PC-9 (cell line): ENCODE measurements around the gene ZNF516. TPM values are rescaled to one million over a fixed set of nuclear protein-coding genes. Genes with fewer than 3 reads are reported as not detected.

Source experiments
- BruUV-seq: library from RNA; stranded (reverse); fragments of 400-500 nt; replicated peaks from 2 replicates; lab custom pipeline; 2021; lab: Mats Ljungman, UMichigan
- CTCF ChIA-PET: fragments of 300-600 bp; sonication (Branson Sonifier 250); formaldehyde crosslinking; loops from one replicate; lab custom pipeline; 2022; ENCODE audit warnings: antibody characterized with exemption; lab: Charles Lee
- POLR2A ChIA-PET: fragments of 300-600 bp; sonication (Branson Sonifier 250); formaldehyde crosslinking; loops from one replicate; lab custom pipeline; 2022; ENCODE audit warnings: antibody characterized with exemption; ENCODE audit not compliant: unreplicated experiment; lab: Charles Lee
- DNase-seq, 2 experiments: peaks; one replicate each; pipeline versions ENCODE4 v3.0.0 to v3.0.0-alpha.2; 2015 to 2022; ENCODE audit warnings: mixed read lengths in 1 of 2
- H2AFZ ChIP-seq: fragments of 200-600 bp; sonication (generic); 2 replicates; pipeline ENCODE4 v1.8.1; 2017; ENCODE audit warnings: antibody characterized with exemption
- H3F3A ChIP-seq: fragments of 200-600 bp; sonication (generic); 2 replicates; pipeline ENCODE4 v1.8.1; 2017; ENCODE audit warnings: antibody characterized with exemption, mild to moderate bottlenecking, low read depth; ENCODE audit not compliant: insufficient read depth
- H3K27ac ChIP-seq: fragments of 200-600 bp; sonication (generic); 2 replicates; pipeline ENCODE4 v1.6.1; 2016; ENCODE audit warnings: mixed run types
- H3K27me3 ChIP-seq: fragments of 200-600 bp; sonication (generic); 2 replicates; pipeline ENCODE4 v1.6.1; 2016; ENCODE audit warnings: low read depth, mixed run types; ENCODE audit not compliant: insufficient read depth
- H3K36me3 ChIP-seq: fragments of 200-600 bp; sonication (generic); 2 replicates; pipeline ENCODE4 v1.6.1; 2016; ENCODE audit warnings: low read depth, mixed run types
- H3K4me1 ChIP-seq: fragments of 200-600 bp; sonication (generic); replicated peaks from 2 replicates; pipeline ENCODE4 v1.6.1; 2016; ENCODE audit warnings: mixed run types; ENCODE audit not compliant: insufficient read depth
- H3K4me2 ChIP-seq: fragments of 200-600 bp; sonication (generic); 2 replicates; pipeline ENCODE4 v1.6.1; 2017; ENCODE audit warnings: mixed run types
- H3K4me3 ChIP-seq: fragments of 200-600 bp; sonication (generic); 2 replicates; pipeline ENCODE4 v1.6.1; 2016; ENCODE audit warnings: mixed run types
- H3K79me2 ChIP-seq: fragments of 200-600 bp; sonication (generic); 2 replicates; pipeline ENCODE4 v1.6.1; 2017; ENCODE audit warnings: low read depth, mixed run types
- H3K9me2 ChIP-seq: fragments of 200-600 bp; sonication (generic); 2 replicates; pipeline ENCODE4 v1.8.1; 2017; ENCODE audit warnings: mild to moderate bottlenecking; ENCODE audit not compliant: insufficient read depth
- H3K9me3 ChIP-seq: fragments of 200-600 bp; sonication (generic); 2 replicates; pipeline ENCODE4 v1.8.1; 2016; ENCODE audit warnings: low read depth; ENCODE audit not compliant: insufficient read depth
- H4K20me1 ChIP-seq: fragments of 200-600 bp; sonication (generic); 2 replicates; pipeline ENCODE4 v1.8.1; 2017; ENCODE audit not compliant: insufficient read depth
- EZH2 ChIP-seq: fragments of 200-600 bp; sonication (generic); IDR thresholded peaks from 2 replicates; pipeline ENCODE4 v1.8.0; 2017; ENCODE audit warnings: antibody characterized with exemption, low read depth
- intact Hi-C: fragments of 100-400 bp; cut with micrococcal nuclease; formaldehyde crosslinking; loops from one replicate; pipeline ENCODE4 v1.10.0; 2022; ENCODE audit not compliant: unreplicated experiment
- total RNA-seq: library from RNA; stranded (reverse); gene quantifications from 2 replicates; pipeline ENCODE4 v1.2.3, GENCODE V29; 2021
- TF ChIP-seq, protein P1 (sequence below): fragments of 200-600 bp; sonication (generic); conservative IDR thresholded peaks from 2 replicates; pipeline ENCODE4 v1.6.1; 2017; ENCODE audit warnings: mixed run types, antibody characterized with exemption, mild to moderate bottlenecking, moderate library complexity

ZNF516 gene
- total RNA-seq, 1 experiment from 2014 or later = 32.7 TPM

DNA sequence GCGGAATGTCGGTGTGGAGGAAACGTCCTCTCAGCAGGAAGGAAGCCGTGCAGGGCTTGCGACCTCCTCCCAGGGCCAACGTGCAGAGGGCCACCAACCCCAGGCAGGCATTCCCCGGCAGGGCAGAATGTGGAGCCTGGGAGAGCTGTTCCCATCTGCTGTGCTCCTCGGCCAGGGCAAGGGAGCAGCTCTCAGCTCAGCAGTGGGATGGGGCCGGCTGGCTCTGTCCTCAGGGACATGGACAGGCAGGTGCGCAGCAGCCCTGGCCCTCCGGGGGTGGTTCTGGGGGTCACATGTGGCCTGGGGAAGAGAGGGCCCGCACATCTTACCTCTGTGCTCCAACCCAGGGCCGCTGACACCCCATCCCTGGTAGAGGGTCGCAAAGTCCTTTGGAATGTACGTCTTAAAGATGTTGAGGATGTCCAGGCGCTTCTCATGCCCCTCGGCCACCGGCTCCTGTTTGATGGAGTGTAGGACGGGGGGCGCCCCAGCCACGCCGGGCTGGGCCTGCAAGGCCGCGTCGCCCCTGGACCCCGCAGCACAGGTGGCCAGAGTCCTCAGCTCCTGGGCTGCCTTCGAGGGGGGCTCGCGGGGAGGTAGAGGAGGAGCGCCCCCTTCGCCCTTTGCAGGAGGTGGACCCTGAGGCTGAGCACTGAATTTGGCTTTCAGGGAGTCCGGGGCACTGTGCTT lies 116.4 kb downstream of the ZNF516 start:
- no peaks in the 10 kb centered on the region for H3K9me3 ChIP-seq
- intact Hi-C loops = no loop called here
- H3K4me1 ChIP-seq = peaks cover 14% of the 10 kb centered on the region
- no peaks in the 10 kb centered on the region for H3K27me3 ChIP-seq
- ChIA-PET POLR2A (no interaction called here), CTCF (no interaction called here)
- BruUV-seq = no TSS peak
- no peaks in the 10 kb centered on the region for H3F3A ChIP-seq
- no peaks in the 10 kb centered on the region for H3K9me2 ChIP-seq
- TF ChIP-seq, protein P1, sequence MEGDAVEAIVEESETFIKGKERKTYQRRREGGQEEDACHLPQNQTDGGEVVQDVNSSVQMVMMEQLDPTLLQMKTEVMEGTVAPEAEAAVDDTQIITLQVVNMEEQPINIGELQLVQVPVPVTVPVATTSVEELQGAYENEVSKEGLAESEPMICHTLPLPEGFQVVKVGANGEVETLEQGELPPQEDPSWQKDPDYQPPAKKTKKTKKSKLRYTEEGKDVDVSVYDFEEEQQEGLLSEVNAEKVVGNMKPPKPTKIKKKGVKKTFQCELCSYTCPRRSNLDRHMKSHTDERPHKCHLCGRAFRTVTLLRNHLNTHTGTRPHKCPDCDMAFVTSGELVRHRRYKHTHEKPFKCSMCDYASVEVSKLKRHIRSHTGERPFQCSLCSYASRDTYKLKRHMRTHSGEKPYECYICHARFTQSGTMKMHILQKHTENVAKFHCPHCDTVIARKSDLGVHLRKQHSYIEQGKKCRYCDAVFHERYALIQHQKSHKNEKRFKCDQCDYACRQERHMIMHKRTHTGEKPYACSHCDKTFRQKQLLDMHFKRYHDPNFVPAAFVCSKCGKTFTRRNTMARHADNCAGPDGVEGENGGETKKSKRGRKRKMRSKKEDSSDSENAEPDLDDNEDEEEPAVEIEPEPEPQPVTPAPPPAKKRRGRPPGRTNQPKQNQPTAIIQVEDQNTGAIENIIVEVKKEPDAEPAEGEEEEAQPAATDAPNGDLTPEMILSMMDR = no peak
- no peak for TF ChIP-seq EZH2
- no peak overlapping the region for H3K4me3 ChIP-seq
- H4K20me1 ChIP-seq = 0 out of 2 replicates have a peak, but pooled peaks cover 6% of the 10 kb centered on the region
- H3K79me2 ChIP-seq = no peaks in the 10 kb centered on the region
- DNase-seq = no peak
- H3K27ac ChIP-seq = no peak overlapping the region
- no peaks in the 10 kb centered on the region for H3K36me3 ChIP-seq
- no peak overlapping the region for H2AFZ ChIP-seq
- no peak overlapping the region for H3K4me2 ChIP-seq

DNA sequence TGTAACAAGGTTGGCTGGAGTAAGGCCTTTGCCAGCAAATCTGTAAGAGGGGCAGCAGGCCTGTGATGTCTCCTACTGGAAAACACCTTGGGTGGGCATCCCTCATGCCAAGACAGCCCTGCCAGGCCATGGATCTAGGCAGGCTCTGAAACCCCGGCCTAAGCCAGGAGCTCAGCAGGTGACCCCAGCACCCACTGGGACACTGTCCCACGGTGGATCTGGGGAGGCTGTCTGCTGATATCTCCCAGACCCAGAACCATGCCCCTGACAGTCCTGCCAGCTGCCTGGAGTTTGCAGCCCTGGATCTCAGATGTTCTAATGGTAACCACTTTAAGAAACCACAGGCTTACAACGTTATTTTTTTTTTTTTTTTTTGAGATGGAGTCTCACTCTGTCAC lies 117.7 kb downstream of the ZNF516 start:
- Histone ChIP-seq H3K4me1 (peaks cover 14% of the 10 kb centered on the region), H2AFZ (no peak overlapping the region), H3K27ac (no peak overlapping the region), H3K9me2 (no peaks in the 10 kb centered on the region), H3K4me2 (no peak overlapping the region), H4K20me1 (0 out of 2 replicates have a peak, but pooled peaks cover 1% of the 10 kb centered on the region), H3K36me3 (no peaks in the 10 kb centered on the region), H3F3A (no peaks in the 10 kb centered on the region), H3K79me2 (no peaks in the 10 kb centered on the region), H3K4me3 (no peak overlapping the region), H3K27me3 (no peaks in the 10 kb centered on the region), H3K9me3 (no peaks in the 10 kb centered on the region)
- POLR2A ChIA-PET = no interaction called here
- CTCF ChIA-PET = no interaction called here
- no TSS peak for BruUV-seq
- DNase-seq = no peak
- TF ChIP-seq EZH2 = no peak
- TF ChIP-seq, protein P1 = no peak
- intact Hi-C loops = no loop called here

DNA sequence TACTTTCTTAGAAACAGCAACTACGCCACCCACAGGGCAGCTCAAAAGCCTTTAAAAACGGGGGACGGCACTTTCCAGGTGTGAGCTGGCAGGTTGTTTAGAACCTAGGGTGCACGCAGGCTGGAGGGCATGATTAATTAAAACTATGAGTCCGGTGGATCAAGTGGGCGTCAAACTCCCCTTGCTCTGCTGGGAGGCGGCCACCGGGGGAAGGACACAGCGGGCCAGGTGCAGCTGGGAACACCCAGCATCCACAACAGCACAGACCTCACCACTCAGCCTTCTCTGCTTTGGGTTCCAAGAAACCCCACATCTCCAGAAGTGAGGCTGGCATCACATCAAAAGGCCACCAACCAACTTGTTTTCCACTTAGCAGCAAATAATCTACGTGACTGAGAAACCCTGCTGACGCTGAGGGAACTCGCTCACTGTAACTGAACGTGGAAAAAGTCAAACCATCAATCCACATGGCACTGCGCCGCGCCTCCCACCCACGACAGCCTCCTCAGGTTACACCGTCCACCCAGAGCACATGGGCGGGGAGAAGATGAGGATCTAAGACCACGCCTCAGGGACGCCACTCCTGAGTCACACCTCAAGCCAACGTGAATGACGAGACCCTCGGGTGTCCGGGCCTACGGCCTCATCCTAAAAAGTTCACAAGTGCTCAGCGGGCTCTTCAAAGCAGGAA lies 118.2 kb downstream of the ZNF516 start:
- no peaks in the 10 kb centered on the region for H3K79me2 ChIP-seq
- H3K27ac ChIP-seq = no peak overlapping the region
- no peak overlapping the region for H3K4me2 ChIP-seq
- no peaks in the 10 kb centered on the region for H3K36me3 ChIP-seq
- no peak overlapping the region for H3K4me3 ChIP-seq
- BruUV-seq = no TSS peak
- no peak for TF ChIP-seq EZH2
- TF ChIP-seq, protein P1 = no peak
- no peaks in the 10 kb centered on the region for H3F3A ChIP-seq
- no peaks in the 10 kb centered on the region for H3K9me2 ChIP-seq
- no peak for DNase-seq
- ChIA-PET POLR2A (no interaction called here), CTCF (no interaction called here)
- H3K4me1 ChIP-seq = peaks cover 14% of the 10 kb centered on the region
- intact Hi-C loops = no loop called here
- H3K9me3 ChIP-seq = no peaks in the 10 kb centered on the region
- H2AFZ ChIP-seq = no peak overlapping the region
- no peaks in the 10 kb centered on the region for H4K20me1 ChIP-seq
- no peaks in the 10 kb centered on the region for H3K27me3 ChIP-seq
